A549 (cell line): ENCODE results near the gene TTC12. TPM values are rescaled to one million over a fixed set of nuclear protein-coding genes. Genes with fewer than 3 reads are reported as not detected.

Experiments
- ATAC-seq, 2 experiments: fragments of 200-7000 bp in 1 of 2; fragments of >200 bp in 1 of 2; cut with Nextera tagmentation in 1 of 2; cut with Tn5 transposase in 1 of 2; 3 replicates each; pipeline versions ENCODE4 v1.8.0 to v1.9.1; 2018 to 2020; ENCODE audit warnings: mild to moderate bottlenecking in 1 of 2, moderate library complexity in 1 of 2
- CTCF ChIA-PET: fragments of 300-600 bp; sonication (Branson Sonifier 250); formaldehyde crosslinking; extraction: SDS; loops from one replicate; lab custom pipeline; 2021; ENCODE audit warnings: antibody characterized with exemption, inconsistent platforms; lab: Yijun Ruan, JAX
- POLR2A ChIA-PET: fragments of 350-600 bp; formaldehyde crosslinking; extraction: SDS; loops from one replicate; lab custom pipeline; 2021; ENCODE audit warnings: antibody characterized with exemption, inconsistent platforms; lab: Yijun Ruan, JAX
- DNase-seq, 2 experiments: peaks; one replicate each; pipeline versions ENCODE4 v3.0.0 to v3.0.0-alpha.2; 2011 to 2016; ENCODE audit warnings: low read depth in 1 of 2, low spot score in 1 of 2
- FAIRE-seq: peaks from 2 replicates; lab custom pipeline; 2011; peaks lifted over from hg19 to GRCh38; lab: Jason Lieb, UNC
- H3K27ac ChIP-seq, 2 experiments: fragments of >200 bp; sonication (Bioruptor Twin); formaldehyde crosslinking; 3 replicates each; pipeline ENCODE4 v1.5.1; 2016 to 2017
- H3K4me1 ChIP-seq: fragments of >200 bp; sonication (Bioruptor Twin); formaldehyde crosslinking; 3 replicates; pipeline ENCODE4 v1.6.1; 2016
- H3K4me2 ChIP-seq: fragments of >200 bp; sonication (Bioruptor Twin); formaldehyde crosslinking; 3 replicates; pipeline ENCODE4 v1.6.1; 2016
- H3K4me3 ChIP-seq: fragments of >200 bp; sonication (Bioruptor Twin); formaldehyde crosslinking; 3 replicates; pipeline ENCODE4 v1.5.1; 2016
- H3K9me3 ChIP-seq: fragments of >200 bp; sonication (Bioruptor Twin); formaldehyde crosslinking; 3 replicates; pipeline ENCODE4 v1.6.1; 2016
- BHLHE40 ChIP-seq: IDR thresholded peaks from 2 replicates; pipeline ENCODE4 v1.6.1; 2012; ENCODE audit warnings: low read depth, low read length, inconsistent platforms
- CBX2 ChIP-seq: fragments of 200-600 bp; sonication (generic); IDR thresholded peaks from 2 replicates; pipeline ENCODE4 v1.6.1; 2016; ENCODE audit warnings: low read depth, mild to moderate bottlenecking, borderline replicate concordance
- CBX8 ChIP-seq: fragments of 200-600 bp; sonication (generic); IDR thresholded peaks from 2 replicates; pipeline ENCODE4 v1.6.1; 2016
- CEBPB ChIP-seq, 2 experiments: fragments of >200 bp in 1 of 2; sonication (Bioruptor Twin) in 1 of 2; formaldehyde crosslinking in 1 of 2; IDR thresholded peaks; 2 replicates each; pipeline ENCODE4 v1.6.1; 2012 to 2016
- EHMT2 ChIP-seq: fragments of 200-600 bp; sonication (generic); IDR thresholded peaks from 2 replicates; pipeline ENCODE4 v1.6.1; 2016; ENCODE audit warnings: antibody characterized with exemption, low read depth, mild to moderate bottlenecking, moderate library complexity
- FOSL2 ChIP-seq, 2 experiments: fragments of 450-650 bp in 1 of 2; fragments of >200 bp in 1 of 2; sonication (Bioruptor Twin) in 1 of 2; formaldehyde crosslinking; IDR thresholded peaks; 2 replicates each; pipeline versions ENCODE4 v1.5.0 to v1.6.1; 2016 to 2020; ENCODE audit warnings: mild to moderate bottlenecking in 1 of 2, moderate library complexity in 1 of 2
- HMGXB4 ChIP-seq: fragments of 250-450 bp; sonication (Bioruptor Pico); IDR thresholded peaks from 2 replicates; pipeline ENCODE4 v1.5.0; 2021; ENCODE audit warnings: mild to moderate bottlenecking, moderate library complexity, borderline replicate concordance
- JUN ChIP-seq, 2 experiments: fragments of >200 bp; sonication (Bioruptor Twin); formaldehyde crosslinking; IDR thresholded peaks; 2 replicates in 1 of 2; 3 replicates in 1 of 2; pipeline ENCODE4 v1.6.1; 2016 to 2017
- KDM1A ChIP-seq: fragments of 200-600 bp; sonication (generic); IDR thresholded peaks from 2 replicates; pipeline ENCODE4 v1.6.1; 2016; ENCODE audit warnings: low read depth, mild to moderate bottlenecking
- MAZ ChIP-seq: fragments of 150-350 bp; IDR thresholded peaks from 2 replicates; pipeline ENCODE4 v1.6.1; 2014; ENCODE audit warnings: antibody characterized with exemption, low read depth, low read length, borderline replicate concordance
- NR3C1 ChIP-seq: fragments of >200 bp; sonication (Bioruptor Twin); formaldehyde crosslinking; IDR thresholded peaks from 3 replicates; pipeline ENCODE4 v1.6.1; 2017
- PBX3 ChIP-seq: IDR thresholded peaks from 2 replicates; pipeline ENCODE4 v1.6.1; 2012
- POLR2AphosphoS2 ChIP-seq: conservative IDR thresholded peaks from 2 replicates; pipeline ENCODE4 v1.6.1; 2012; ENCODE audit warnings: low read length, improper control_type of control experiment, inconsistent platforms
- RCOR1 ChIP-seq: fragments of 150-350 bp; IDR thresholded peaks from 2 replicates; pipeline ENCODE4 v1.6.1; 2014; ENCODE audit warnings: antibody characterized with exemption, low read length, low read depth
- SMC3 ChIP-seq: fragments of >200 bp; sonication (Bioruptor Twin); formaldehyde crosslinking; IDR thresholded peaks from 3 replicates; pipeline ENCODE4 v1.6.1; 2018; ENCODE audit warnings: inconsistent platforms
- ZC3H11A ChIP-seq: fragments of 450-650 bp; IDR thresholded peaks from 2 replicates; pipeline ENCODE4 v1.6.1; 2014; ENCODE audit warnings: antibody characterized with exemption, mild to moderate bottlenecking
- ZFP36 ChIP-seq: fragments of 450-650 bp; IDR thresholded peaks from 2 replicates; pipeline ENCODE4 v1.6.1; 2014; ENCODE audit warnings: borderline replicate concordance; ENCODE audit not compliant: partially characterized antibody
- ZSCAN20 ChIP-seq: fragments of 250-450 bp; sonication (Bioruptor Pico); IDR thresholded peaks from 2 replicates; pipeline ENCODE4 v1.8.0; 2022; ENCODE audit warnings: mild to moderate bottlenecking, moderate library complexity
- WGBS: methylation state at CpG from one replicate; pipeline ENCODE4 v1.1.6; 2017; ENCODE audit errors: missing lambda C conversion rate; 5-methylcytosine and 5-hydroxymethylcytosine counted together
- polyA plus RNA-seq, 4 experiments: library from polyadenylated mRNA; depleted of rRNA in 3 of 4; stranded (reverse); fragments of >200 nt; fragmentation: RNase III in 1 of 4; extraction: RNeasy Plus Mini Kit Qiagen cat#74134 plus additional on column Dnase treatment in 1 of 4; gene quantifications; 2 replicates in 3 of 4; 3 replicates in 1 of 4; pipeline ENCODE4 v1.2.3, GENCODE V29; 2011 to 2017
- TF ChIP-seq, protein P1 (sequence below): fragments of >200 bp; sonication (Bioruptor Twin); formaldehyde crosslinking; IDR thresholded peaks from 3 replicates; pipeline ENCODE4 v1.5.1; 2016

TTC12 gene
- polyA plus RNA-seq, 2 of the 4 experiments (the other 2 are of a cell fraction) = 5.9 to 13.5 TPM

DNA sequence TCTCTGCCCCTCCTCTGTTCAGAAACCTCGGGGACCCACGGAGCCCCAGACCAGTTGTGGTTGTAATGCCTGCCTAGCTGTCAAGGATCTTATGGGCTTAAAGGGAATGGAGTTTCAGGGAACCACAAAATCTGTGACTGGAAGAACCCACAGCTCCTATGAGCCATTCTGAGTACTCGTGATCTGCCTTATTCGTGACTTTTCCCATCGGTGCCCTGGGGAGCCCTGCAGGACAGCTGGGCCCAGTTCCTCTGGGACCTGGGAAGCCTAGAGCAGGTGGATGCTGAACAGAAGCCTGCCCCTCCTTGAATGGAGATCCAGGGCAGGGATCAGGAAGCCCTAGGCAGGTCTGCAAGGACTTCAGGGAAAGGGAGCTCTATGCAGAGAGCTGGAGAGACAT, 42.1 kb upstream of the TTC12 start:
- DNase-seq (no peak), FAIRE-seq (no peak), ATAC-seq (no peak)
- Histone ChIP-seq H3K4me2 (no peak overlapping the region), H3K4me1 (no peaks in the 10 kb centered on the region), H3K4me3 (no peak overlapping the region), H3K9me3 (no peaks in the 10 kb centered on the region), H3K27ac (no peak overlapping the region)
- 24% methylated on average over 5 of the region's 5 CpGs for WGBS
- POLR2A ChIA-PET = no interaction called here
- TF ChIP-seq ZC3H11A (no peak), CEBPB (IDR thresholded peaks at IDR 0.05) (no peak), ZFP36 (no peak), ZSCAN20 (CRISPR knock-in tag) (no peak), RCOR1 (no peak), JUN (IDR thresholded peaks at IDR 0.05) (no peak), POLR2AphosphoS2 (no peak), CBX2 (no peak), SMC3 (no peak), MAZ (no peak), KDM1A (no peak), BHLHE40 (no peak)
- TF ChIP-seq, protein P1, sequence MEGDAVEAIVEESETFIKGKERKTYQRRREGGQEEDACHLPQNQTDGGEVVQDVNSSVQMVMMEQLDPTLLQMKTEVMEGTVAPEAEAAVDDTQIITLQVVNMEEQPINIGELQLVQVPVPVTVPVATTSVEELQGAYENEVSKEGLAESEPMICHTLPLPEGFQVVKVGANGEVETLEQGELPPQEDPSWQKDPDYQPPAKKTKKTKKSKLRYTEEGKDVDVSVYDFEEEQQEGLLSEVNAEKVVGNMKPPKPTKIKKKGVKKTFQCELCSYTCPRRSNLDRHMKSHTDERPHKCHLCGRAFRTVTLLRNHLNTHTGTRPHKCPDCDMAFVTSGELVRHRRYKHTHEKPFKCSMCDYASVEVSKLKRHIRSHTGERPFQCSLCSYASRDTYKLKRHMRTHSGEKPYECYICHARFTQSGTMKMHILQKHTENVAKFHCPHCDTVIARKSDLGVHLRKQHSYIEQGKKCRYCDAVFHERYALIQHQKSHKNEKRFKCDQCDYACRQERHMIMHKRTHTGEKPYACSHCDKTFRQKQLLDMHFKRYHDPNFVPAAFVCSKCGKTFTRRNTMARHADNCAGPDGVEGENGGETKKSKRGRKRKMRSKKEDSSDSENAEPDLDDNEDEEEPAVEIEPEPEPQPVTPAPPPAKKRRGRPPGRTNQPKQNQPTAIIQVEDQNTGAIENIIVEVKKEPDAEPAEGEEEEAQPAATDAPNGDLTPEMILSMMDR = no peak
- CTCF ChIA-PET = interaction anchor here (2.7 kb wide), 1 partner anchor 17 kb away, joined by 8 read pairs; no protein-coding TSS in a partner anchor

GRCh38 chr11:113272927-113273615, 41.3 kb upstream of the TTC12 start:
- ChIA-PET CTCF (interaction anchor here (2.7 kb wide), 1 partner anchor 17 kb away, joined by 8 read pairs; no protein-coding TSS in a partner anchor), POLR2A (no interaction called here)
- ATAC-seq = no peak

More at GRCh38 chr11:113272927-113273615, 41.3 kb upstream of the TTC12 start:
- no peaks in the 10 kb centered on the region for H3K9me3 ChIP-seq
- no peak for FAIRE-seq
- 86% methylated on average over 17 of the region's 34 CpGs for WGBS
- no peak overlapping the region for H3K4me2 ChIP-seq
- H3K27ac ChIP-seq = no peak overlapping the region
- TF ChIP-seq CBX8 (no peak), ZSCAN20 (CRISPR knock-in tag) (no peak), FOSL2 (IDR thresholded peaks at IDR 0.05) (no peak), FOSL2 (CRISPR knock-in tag; IDR thresholded peaks at IDR 0.05) (no peak), NR3C1 (no peak), JUN (IDR thresholded peaks at IDR 0.05) (no peak), EHMT2 (no peak), HMGXB4 (CRISPR knock-in tag) (no peak), PBX3 (no peak)
- no peak for DNase-seq
- H3K4me1 ChIP-seq = no peaks in the 10 kb centered on the region
- no peak overlapping the region for H3K4me3 ChIP-seq
